KBM-7 (cell line): Measurements from ENCODE around the gene TPX2.

ENCODE experiments used
- DNase-seq: peaks from one replicate; pipeline ENCODE4 v3.0.0-alpha.2; 2015
- in situ Hi-C: fragments of 300-500 bp; cut with MboI; formaldehyde crosslinking; loops from 2 replicates; pipeline ENCODE4 v1.14.3; 2020; ENCODE audit warnings: low sequenced_read_pairs, low pct_unique_long_range_greater_than_20kb, mixed read lengths

Gene TPX2

DNA sequence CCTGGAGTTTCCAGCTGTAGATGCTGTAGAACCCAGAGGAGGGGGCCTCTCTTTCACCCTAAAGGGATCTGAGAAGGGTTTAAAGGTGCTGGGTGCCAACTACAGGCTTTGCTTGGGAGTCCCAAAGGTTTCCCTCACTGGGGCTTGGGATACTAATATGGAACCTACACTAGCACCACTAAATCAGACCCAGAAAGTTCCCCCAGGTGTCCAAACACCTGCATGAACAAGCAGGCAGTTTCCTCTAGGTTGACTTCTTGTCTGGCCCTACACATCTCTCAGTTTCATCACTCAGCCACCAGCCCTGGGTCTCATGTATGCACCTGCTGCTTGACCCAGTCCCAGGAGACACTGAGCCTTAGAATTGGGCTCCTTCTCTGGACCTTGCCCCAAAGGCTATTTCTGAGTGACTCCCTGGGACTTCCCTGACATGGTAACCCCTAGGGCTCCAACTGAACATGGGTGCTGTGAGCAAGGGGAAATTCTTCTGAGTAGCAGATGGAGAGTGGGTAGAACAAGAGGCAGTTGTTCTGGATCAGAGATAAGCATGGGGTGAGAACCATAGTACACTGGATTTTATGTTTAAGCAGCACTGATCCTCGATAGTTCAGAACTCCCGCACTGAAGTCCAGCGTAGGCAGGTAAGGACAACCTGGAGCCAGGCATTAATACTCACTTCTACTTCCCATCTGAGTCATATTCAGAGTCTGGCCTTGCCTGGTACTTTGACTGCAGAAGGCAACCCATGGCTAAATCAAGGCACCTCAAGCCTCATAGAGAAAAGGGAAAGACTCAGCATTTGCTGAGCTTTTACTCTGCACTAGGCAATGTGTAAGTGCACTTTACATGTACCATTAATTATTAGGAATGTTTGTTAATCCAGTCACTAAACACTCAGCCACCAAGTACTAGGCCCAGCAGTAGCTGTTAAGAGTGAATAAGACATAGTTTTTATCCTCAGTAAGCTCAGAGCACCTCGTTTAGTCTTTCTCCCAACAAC is 33.2 kb upstream of the TPX2 start:
- no peak for DNase-seq
- in situ Hi-C loops: no loop called here

DNA sequence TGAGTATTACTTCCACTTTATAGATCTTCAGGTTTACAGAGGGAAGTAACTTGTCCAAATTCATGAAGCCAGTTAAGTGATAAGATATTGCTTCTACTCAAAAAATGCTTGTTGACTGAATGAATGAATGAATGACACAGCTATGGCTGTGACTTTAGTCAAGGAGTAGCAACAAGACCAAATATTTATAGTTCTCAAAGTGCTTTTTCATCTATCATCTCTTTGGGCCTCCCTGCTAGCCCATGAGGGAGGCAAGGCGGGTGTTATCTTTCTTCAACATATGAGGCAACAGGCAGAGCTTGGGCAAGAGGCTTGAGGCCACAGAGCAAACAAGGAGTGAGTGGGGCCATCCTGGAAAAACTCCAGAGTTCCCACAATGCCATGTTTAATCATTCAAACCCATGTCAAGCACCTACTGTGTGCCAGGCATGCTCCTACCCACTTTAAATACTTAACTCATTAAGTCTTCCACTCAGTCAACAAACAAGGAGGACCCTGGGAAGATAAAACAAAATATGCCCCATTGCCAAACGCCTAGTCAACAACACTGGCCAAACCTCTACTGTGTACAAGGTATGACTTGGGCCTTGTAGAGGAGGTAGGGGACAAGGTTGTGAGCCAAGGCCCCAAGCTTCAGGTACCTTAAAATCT is 32.4 kb upstream of the TPX2 start:
- DNase-seq: peak; percentile 20
- in situ Hi-C loops: no loop called here

DNA sequence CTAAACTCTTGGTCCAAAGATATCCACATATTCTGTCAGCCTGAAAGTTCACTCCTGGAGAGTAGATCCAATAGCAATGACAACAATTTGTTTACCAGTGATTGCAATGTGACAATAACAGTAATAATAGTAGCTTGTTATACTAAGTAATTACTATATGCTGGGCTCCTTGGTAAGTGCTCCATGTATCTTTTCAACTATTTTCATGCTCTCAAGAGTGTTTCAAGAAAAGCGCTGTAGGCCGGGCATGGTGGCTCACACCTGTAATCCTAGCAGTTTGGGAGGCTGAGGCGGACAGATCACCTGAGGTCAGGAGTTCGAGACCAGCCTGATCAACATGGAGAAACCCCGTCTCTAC is 31.9 kb upstream of the TPX2 start:
- in situ Hi-C loops: no loop called here
- no peak for DNase-seq

- DNase-seq: peak; percentile 54
- in situ Hi-C loops: no loop called here
Observed at GRCh38 chr20:31707994-31708735, 30.9 kb upstream of the TPX2 start.

DNA sequence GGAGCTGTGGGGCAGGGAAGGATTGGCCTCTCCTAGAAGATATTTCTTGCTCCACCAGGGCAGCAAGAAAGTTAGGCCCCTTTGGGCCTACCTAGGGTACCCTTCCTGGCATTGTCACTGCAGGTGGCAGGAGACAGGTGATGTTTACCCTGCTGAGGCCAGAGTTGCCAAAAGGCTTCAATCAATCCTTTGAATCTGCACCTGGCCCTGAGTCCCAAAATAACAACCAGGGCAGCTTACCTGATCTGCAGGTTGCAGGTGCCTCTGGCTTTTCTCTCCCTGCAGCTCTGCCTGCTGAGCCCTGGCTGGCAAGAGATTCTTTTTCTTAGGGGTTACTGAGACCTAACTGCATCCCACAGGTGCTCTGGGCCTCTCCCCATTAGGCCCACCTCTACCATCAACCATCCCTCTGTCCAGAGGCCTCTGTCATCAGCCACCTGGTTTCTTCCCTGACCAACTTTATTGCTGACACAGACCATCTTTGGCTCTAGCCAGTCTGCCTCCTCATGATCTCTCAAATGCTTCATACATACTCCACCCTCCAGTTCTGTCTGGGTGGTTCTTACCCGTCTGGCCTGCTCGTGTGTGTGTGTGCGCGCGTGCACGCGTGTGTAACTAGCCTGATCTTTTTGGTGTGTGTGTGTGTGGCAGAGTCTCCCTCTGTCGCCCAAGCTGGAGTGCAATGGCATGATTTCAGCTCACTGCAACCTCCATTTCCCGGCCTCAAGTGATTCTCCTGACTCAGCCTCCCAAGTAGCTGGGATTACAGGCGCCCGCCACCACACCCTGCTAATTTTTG is 30.2 kb upstream of the TPX2 start:
- in situ Hi-C loops: no loop called here
- DNase-seq: no peak

GRCh38 chr20:31709939-31710338 is 29.2 kb upstream of the TPX2 start:
- DNase-seq: no peak
- in situ Hi-C loops: no loop called here

DNA sequence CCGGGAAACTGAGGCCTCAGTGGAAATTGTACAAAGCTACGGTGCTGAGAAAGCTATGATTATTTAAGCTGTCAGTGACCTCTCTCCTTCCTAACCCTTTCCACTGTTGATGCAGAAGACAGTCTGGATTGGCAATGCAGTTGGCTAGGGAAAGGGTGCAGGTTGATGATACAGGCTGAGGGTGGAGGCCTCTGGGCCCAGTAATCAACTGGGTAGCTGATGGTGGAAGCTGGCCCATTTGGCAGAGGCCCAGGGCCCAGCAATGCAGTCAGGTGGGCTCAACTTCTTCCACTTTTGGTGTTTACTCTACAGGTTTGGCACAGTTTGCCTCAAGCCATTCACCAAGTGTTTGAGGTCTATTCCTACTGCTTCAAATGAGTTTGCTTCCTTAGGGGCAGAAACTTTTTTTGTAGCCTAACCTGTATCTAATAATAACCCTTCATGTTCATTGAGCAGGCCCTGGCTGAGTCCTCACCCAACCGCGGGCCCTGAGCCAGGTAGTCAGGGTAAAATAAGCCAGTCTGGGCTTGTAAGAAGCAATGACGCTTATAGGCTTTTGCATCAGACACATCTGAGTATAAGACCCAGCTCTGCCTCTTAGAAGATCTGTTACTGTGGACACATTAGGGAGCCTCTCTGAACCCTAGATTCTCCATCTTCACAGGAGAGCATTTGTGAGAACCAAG is 28.5 kb upstream of the TPX2 start:
- DNase-seq: no peak
- in situ Hi-C loops: no loop called here

DNA sequence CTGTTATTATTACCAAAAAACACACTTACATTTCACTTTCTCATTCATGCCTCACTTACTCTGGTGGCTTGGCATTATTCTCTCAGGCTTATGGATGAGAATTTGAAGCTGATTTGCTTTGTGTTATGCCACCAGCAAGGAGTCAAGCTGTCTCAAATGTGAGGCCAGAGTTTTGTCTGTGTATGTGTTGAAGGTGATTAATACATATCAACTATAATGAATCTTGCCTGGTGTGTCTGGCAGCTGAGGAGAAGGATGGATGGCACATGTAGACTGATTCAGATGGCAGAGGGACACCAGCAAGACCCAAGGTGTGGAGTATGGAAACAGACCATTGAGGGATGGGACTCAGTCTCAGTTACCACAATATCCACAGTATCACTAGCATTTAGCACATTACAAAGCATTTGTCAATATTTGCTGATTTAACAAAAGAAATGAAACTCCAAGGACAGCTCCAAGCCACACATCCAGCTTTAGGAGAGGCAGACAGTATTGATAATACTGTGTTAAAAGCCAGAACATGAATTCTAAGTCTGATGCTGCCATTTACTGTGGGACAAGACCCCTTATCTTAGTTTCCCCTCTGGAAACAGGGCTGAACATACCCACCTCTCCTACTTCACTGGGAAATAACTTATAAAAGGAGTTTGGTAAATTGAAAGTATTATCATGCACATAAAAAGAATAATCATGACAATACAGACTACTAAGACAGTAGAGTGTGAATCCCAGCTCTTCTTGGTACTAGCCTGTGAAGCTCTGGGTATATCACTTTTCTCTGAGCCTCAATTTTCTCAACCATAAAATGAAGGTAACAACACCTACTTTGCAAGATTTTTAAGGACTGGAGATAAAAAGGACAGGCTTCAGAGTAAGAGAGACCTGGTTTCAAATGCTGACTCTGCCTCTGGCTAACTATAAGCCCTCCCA is 27.6 kb upstream of the TPX2 start:
- DNase-seq: no peak
- in situ Hi-C loops: no loop called here

DNA sequence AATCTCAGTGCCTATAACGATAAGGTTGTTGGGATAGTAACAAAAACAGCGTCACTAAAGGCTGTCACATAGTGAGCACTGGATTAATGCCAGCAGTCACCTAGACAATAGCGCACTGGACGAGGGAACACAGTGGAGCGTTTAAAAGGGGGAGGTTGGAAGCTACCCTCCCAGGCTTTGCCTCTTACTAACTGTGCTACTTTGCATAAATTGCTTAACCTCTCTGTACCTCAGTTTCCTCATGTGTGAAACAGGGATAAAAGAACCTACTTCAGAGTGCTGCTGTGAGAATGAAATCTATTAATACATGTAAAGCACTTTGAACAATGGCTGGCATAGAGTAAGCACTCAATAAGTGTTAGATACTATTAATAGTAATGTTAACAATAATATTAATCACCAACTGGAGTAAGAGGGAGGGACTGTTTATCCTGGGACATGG is 27.0 kb upstream of the TPX2 start:
- no peak for DNase-seq
- in situ Hi-C loops: no loop called here

DNA sequence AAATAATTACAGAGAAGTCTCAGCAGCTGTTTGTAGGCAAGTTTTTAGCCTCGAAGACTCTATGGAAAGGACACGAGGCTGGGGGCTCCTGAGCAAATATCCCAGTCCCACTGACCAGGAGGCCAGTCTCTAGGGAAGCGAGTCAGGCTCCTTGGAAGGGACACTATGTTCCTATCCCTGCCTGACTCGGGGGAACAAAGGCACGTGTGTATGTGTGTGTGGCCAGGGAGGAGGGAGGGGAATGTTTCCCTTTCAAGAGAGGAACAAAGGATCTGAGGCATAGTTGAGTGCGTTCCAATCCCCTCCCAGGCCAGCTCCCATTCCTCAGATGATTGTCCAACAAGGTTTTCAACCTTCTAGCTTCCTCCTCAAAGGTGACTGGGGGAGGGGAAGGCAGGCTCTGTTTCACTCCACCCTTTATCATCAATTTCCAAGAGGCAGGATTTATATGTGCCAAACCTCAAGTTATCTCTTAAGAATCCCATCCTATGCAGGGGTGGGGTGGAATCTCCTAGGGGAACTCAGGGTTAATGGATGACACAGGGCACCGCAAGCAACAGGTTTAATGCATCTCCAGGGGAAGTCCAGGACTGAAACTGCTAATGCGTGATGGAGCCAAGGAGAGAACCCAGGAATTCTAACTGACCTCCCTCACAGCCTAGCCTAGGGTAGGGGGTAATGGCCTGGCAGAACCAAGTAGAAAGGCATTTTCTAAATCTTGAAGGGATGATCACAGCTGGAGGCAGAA is 26.4 kb upstream of the TPX2 start:
- in situ Hi-C loops: no loop called here
- no peak for DNase-seq

- in situ Hi-C loops: no loop called here
- no peak for DNase-seq
Observed at GRCh38 chr20:31713312-31714273, 25.5 kb upstream of the TPX2 start.

GRCh38 chr20:31715766-31716165 is 23.3 kb upstream of the TPX2 start:
- no peak for DNase-seq
- in situ Hi-C loops: no loop called here

DNA sequence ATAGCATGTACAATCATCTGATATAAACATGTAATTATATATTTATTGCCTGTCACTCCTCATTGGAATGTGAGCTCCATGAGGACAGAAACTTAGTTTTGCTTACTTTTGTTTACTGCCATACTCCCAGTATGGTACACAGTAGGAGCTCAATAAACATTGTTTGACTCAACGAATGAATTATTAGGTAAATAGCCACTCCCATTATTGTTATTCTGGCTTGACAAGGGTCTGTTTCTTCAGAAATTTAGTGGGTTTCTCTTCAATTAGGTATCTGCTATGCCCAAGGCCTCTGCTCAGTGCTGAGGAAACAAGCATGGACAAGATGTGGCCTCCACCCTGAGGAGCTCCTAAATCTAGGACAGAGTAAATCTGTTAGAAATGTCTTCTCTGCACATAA is 22.7 kb upstream of the TPX2 start:
- in situ Hi-C loops: no loop called here

DNA sequence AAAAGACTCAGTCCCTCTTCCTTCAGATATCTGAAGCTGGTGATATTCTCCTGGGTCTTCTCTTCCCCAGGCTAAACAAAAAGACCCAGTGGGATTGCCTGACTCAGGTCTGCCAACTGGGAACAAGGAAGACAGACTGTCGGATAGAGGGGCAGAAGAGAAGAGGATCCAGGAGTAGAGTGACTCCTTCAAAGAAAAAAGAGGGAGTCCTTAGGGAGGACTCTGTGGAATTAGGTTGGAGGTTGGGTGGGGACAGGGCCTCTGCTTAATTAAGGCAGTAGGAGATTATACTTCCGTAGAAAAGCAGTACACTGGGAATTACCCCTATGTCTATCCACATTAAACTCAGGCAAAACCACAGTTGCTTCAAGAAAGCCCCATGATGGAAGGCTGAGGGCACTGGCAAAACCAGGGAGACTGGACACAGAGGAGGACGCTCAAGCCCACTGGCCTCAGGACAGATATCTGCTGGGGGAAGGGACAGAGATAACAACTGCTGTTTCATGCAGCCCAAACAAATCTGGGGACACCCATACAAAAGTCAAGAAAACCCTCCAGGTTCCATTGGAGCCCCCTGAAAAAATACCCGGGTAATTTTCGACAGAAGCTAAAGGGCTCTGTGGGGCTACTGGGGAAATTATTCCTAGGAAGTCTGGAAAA is 22.1 kb upstream of the TPX2 start:
- DNase-seq: no peak
- in situ Hi-C loops: no loop called here

More for the DNA sequence above, 22.7 kb upstream of the TPX2 start:
- no peak for DNase-seq

- in situ Hi-C loops: no loop called here
Observed at GRCh38 chr20:31717478-31718201, 21.4 kb upstream of the TPX2 start.

More at GRCh38 chr20:31717478-31718201, 21.4 kb upstream of the TPX2 start:
- no peak for DNase-seq
